Tibial nerve (tissue), 4 donors: ENCODE measurements around the gene RALBP1.

ENCODE experiments used
- EP300 ChIP-seq, 2 donors: sonication (generic); formaldehyde crosslinking; IDR thresholded peaks; one replicate each; pipeline ENCODE4 v1.6.1; 2017; ENCODE audit warnings: antibody characterized with exemption in 2 of 2, mild to moderate bottlenecking in 1 of 2
- POLR2A ChIP-seq, 2 donors: fragments of 450-650 bp; IDR thresholded peaks; one replicate each; pipeline ENCODE4 v1.6.1; 2017; ENCODE audit warnings: antibody characterized with exemption in 2 of 2, mild to moderate bottlenecking in 2 of 2, moderate library complexity in 2 of 2
- TF ChIP-seq, protein P1 (sequence below), 5 experiments: fragments of 200-600 bp in 3 of 5; fragments of 450-650 bp in 2 of 5; sonication (generic) in 3 of 5; IDR thresholded peaks; one replicate each; pipeline ENCODE4 v1.5.1; 2016 to 2019; ENCODE audit warnings: antibody characterized with exemption in 5 of 5, mild to moderate bottlenecking in 3 of 5, moderate library complexity in 2 of 5

DNA sequence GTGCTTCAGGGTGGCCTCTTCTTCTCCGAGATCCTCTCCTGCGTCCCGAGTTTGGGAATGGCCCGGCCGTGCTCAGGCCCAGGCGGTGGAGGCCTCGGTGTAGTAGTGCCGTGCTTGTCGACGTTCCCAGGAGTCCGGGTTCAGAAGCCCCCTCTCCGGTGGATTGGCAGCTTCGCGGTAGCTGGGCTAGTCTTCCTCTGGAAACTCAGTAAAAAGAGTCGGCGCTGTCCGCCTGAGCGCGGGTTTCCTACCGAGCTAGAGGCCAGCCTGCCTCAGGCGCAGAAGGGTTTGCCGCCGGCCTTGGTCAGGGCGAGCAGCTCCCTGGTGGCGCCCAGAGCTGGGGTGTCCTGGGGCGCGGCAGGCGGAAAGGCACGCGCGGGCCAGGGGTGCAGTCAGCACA is 3.2 kb downstream of the RALBP1 start:
- TF ChIP-seq POLR2A (IDR thresholded peaks at IDR 0.05): no peak
- TF ChIP-seq, protein P1, sequence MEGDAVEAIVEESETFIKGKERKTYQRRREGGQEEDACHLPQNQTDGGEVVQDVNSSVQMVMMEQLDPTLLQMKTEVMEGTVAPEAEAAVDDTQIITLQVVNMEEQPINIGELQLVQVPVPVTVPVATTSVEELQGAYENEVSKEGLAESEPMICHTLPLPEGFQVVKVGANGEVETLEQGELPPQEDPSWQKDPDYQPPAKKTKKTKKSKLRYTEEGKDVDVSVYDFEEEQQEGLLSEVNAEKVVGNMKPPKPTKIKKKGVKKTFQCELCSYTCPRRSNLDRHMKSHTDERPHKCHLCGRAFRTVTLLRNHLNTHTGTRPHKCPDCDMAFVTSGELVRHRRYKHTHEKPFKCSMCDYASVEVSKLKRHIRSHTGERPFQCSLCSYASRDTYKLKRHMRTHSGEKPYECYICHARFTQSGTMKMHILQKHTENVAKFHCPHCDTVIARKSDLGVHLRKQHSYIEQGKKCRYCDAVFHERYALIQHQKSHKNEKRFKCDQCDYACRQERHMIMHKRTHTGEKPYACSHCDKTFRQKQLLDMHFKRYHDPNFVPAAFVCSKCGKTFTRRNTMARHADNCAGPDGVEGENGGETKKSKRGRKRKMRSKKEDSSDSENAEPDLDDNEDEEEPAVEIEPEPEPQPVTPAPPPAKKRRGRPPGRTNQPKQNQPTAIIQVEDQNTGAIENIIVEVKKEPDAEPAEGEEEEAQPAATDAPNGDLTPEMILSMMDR (IDR thresholded peaks at IDR 0.05): no peak
- no peak for TF ChIP-seq EP300 (IDR thresholded peaks at IDR 0.05)
